Measurements from ENCODE around the gene HMGB1. TPM values are rescaled to one million over a fixed set of nuclear protein-coding genes. Genes with fewer than 3 reads are reported as not detected.
"Not testable (repeated sequence)": the region's sequence is repeated elsewhere in the genome, so short reads cannot be mapped to it uniquely, and the experiment has no call there.

The HMGB1 gene
- total and polyA plus RNA-seq, 5 donors from 2014 or later: 363 to 723 (median 654) TPM

DNA sequence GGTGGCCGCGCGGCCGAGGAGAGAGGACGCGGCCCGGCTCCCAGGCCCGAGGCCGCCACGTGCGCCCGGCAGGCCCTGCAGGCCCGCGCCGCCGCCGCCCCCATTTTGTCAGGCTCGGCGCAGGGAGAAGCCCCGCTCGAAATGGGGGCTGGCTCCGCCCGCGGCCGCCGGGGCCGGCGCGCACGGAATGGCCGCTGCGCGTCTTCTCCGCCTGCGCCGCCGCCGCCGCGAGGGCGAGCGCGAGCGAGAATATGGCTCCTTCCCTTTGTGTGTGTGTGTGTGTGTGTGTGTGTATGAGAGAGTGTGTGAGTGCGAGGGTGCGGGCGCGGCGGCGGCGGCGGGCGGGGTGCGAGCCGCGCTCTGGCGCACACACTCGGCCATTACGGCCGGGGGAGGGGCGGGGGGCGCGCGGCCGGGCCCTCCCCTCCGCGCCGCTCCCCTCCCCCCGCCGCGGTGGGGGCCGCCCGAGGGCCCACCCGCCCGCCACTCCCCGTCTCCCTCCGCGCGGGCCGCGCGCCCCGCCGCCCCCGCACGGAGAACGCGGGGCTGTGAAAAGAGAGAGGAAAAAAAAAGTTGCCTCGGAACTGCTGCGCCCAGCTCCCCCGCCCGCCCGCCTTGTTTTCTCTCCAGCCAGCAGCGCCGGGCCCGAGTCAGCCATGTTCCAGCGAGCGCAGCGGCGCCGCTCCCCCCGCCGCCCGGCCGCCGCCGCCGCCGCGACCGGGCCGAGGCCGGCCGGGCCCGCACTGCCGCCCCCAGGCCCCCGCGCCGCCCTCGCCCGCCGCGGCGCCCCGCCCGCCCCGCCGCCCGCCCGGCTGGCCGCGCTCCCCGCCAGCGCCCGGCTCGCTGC lies 1.0 kb downstream of the HMGB1 start:
- Histone ChIP-seq H3K36me3 (ENCODE audit: control insufficient read depth, insufficient read depth, low read length) (peaks cover 20% of the 10 kb centered on the region), H3K27me3 (ENCODE audit: control insufficient read depth, insufficient read depth, low read length) (no peaks in the 10 kb centered on the region), H3K4me1 (ENCODE audit: control insufficient read depth, insufficient read depth, low read length, poor library complexity, severe bottlenecking) (peaks cover 35% of the 10 kb centered on the region), H3K27ac (ENCODE audit: insufficient read depth, low read length, poor library complexity, severe bottlenecking) (peak overlapping the region; percentile 89), H3K9me3 (ENCODE audit: control insufficient read depth in 2 of 2, low read length in 2 of 2) (no peaks in the 10 kb centered on the region), H3K4me3 (ENCODE audit: low read depth, low read length) (peak overlapping the region; percentile 97)
- Mint-ChIP-seq H3K27me3 (peaks cover 11% of the 10 kb centered on the region), H3K4me3 (peak overlapping the region; percentile 90 to 95 (median 94)), H3K9me3 (peaks cover 0 to 3% (median 0%) of the 10 kb centered on the region in 7 donors), H3K4me1 (peaks cover 15 to 38% (median 27%) of the 10 kb centered on the region in 4 donors), H3K27ac (peak overlapping the region; percentile 95 to 99 (median 98)), H3K36me3 (peaks cover 10% of the 10 kb centered on the region)
- DNase-seq: peak; percentile 72 to 79 (median 74)
- peak; percentile 31 to 32 for ATAC-seq (ENCODE audit: low read depth in 2 of 2)

DNA sequence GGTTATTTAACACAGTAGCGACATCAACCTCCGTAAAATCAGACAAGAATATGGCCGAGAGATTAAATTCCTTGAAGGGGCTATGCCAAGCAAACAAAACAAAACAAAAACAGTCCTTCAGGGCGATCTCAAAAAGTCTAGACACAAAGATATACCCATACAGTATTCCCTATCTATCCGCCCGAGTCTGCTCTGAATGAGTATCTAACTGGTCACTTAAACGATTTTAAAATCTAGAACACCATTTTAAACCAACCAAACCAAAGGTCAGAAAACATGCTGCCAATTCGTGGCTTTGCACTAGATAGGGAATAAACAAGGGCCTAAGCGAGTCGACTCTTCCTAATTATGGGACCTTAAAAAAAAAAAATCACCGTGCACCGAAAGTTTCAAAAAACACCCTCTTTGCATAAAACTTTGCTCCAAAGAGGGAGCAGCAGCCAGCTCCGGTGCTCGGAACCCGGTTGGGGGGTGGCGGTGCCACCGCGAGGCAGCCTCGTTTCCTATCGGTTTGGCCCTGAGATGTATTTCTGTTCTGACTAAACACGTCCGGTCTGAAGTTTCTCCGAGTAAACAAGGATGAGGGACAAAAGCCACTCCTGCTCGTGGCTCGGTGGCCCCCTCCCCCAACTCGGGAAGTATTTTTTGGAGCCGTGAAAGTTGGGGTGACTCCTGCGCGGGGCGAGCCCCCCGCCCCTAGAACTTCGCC lies 1.8 kb downstream of the HMGB1 start:
- DNase-seq (peak; percentile 59 to 87 (median 70)), ATAC-seq (ENCODE audit: low read depth in 2 of 2) (peak in 1 of 2 donors; percentile 9)
- H3K36me3 ChIP-seq (ENCODE audit: control insufficient read depth, insufficient read depth, low read length): peaks cover 22% of the 10 kb centered on the region
- H3K4me3 Mint-ChIP-seq: peak overlapping the region; percentile 90 to 95 (median 94)
- peaks cover 10% of the 10 kb centered on the region for H3K36me3 Mint-ChIP-seq
- peak overlapping the region; percentile 95 to 99 (median 98) for H3K27ac Mint-ChIP-seq
- no peaks in the 10 kb centered on the region for H3K27me3 ChIP-seq (ENCODE audit: control insufficient read depth, insufficient read depth, low read length)
- H3K4me1 Mint-ChIP-seq: peaks cover 22 to 46% (median 34%) of the 10 kb centered on the region in 4 donors
- no peaks in the 10 kb centered on the region for H3K9me3 ChIP-seq (ENCODE audit: control insufficient read depth in 2 of 2, low read length in 2 of 2)
- H3K27me3 Mint-ChIP-seq: peaks cover 11% of the 10 kb centered on the region
- peak overlapping the region; percentile 89 for H3K27ac ChIP-seq (ENCODE audit: insufficient read depth, low read length, poor library complexity, severe bottlenecking)
- H3K4me3 ChIP-seq (ENCODE audit: low read depth, low read length): peak overlapping the region; percentile 97
- peaks cover 41% of the 10 kb centered on the region for H3K4me1 ChIP-seq (ENCODE audit: control insufficient read depth, insufficient read depth, low read length, poor library complexity, severe bottlenecking)
- peaks cover 0 to 3% (median 0%) of the 10 kb centered on the region in 7 donors for H3K9me3 Mint-ChIP-seq

DNA sequence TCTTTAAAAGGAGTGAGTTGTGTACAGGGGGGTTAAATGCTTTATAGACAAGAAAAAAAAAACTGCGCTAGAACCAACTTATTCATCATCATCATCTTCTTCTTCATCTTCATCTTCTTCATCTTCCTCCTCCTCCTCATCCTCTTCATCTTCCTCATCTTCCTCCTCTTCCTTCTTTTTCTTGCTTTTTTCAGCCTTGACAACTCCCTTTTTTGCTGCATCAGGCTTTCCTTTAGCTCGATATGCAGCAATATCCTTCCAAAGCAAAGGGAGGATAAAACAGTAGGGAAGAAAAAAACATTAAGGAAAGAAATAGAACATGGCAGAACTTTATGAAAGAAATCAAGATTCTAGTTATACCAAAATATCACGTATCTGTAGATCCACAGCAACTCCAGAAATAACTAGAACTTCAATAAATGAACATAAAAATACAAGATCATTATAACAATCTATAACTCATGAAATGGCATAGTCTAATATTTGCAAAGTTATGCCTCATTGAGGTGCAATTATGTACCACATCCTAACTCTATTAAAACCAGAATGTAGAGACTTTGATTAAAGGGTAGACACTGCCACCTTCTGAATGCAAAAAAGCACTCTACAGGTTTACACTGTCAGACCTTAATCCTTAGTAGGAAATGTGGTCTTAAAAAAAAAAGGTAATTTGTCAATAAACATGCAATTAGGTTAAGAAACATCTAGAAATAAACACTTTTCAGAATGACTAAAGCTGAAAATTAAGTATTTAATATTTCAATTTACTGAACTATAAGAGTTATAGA lies 4.3 kb downstream of the HMGB1 start:
- H3K27me3 Mint-ChIP-seq: peaks cover 11% of the 10 kb centered on the region
- peak in 2 of 3 donors; percentile 76 to 80 for DNase-seq
- peak; percentile 22 to 29 for ATAC-seq (ENCODE audit: low read depth in 2 of 2)
- Histone ChIP-seq H3K27ac (ENCODE audit: insufficient read depth, low read length, poor library complexity, severe bottlenecking) (peak overlapping the region; percentile 89), H3K4me1 (ENCODE audit: control insufficient read depth, insufficient read depth, low read length, poor library complexity, severe bottlenecking) (peaks cover 42% of the 10 kb centered on the region), H3K36me3 (ENCODE audit: control insufficient read depth, insufficient read depth, low read length) (peaks cover 22% of the 10 kb centered on the region), H3K4me3 (ENCODE audit: low read depth, low read length) (peak overlapping the region; percentile 97)
- peaks cover 16% of the 10 kb centered on the region for H3K36me3 Mint-ChIP-seq
- H3K27me3 ChIP-seq (ENCODE audit: control insufficient read depth, insufficient read depth, low read length); H3K9me3 Mint-ChIP-seq; H3K9me3 ChIP-seq (ENCODE audit: control insufficient read depth in 2 of 2, low read length in 2 of 2): not testable (repeated sequence)
- H3K27ac Mint-ChIP-seq: peak overlapping the region; percentile 84 to 99 (median 90)
- H3K4me1 Mint-ChIP-seq: peaks cover 23 to 47% (median 41%) of the 10 kb centered on the region in 4 donors
- H3K4me3 Mint-ChIP-seq: peak overlapping the region; percentile 74 to 94 (median 79)

DNA sequence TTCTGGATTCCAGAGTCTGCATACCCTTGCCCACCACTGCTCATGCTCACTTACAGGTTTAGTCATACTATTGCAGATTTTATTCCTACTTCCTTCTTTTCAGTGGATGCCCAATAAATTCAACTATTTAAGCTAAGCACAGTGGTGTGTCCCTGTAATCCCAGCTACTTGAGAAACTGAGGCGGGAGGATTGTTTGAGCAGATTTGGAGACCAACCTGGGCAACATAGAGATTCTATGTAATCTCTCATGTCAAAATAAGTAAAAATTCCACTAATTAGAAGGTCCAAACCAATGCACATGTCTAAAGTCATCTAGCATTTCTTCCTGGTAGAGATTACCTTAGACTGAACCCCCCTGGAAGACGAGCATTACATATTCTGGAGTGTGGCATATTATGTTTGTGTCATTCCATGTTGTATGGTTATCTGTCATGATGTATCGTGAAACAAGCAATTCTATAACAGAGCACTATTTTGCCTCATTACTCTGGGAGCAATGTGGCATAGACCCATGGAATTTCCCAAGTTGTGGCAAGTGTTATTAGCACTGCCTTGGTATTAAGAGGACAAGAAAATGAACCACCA lies 8.3 kb downstream of the HMGB1 start:
- Histone ChIP-seq H3K4me1 (ENCODE audit: control insufficient read depth, insufficient read depth, low read length, poor library complexity, severe bottlenecking) (peaks cover 20% of the 10 kb centered on the region), H3K36me3 (ENCODE audit: control insufficient read depth, insufficient read depth, low read length) (peaks cover 14% of the 10 kb centered on the region), H3K27me3 (ENCODE audit: control insufficient read depth, insufficient read depth, low read length) (no peaks in the 10 kb centered on the region), H3K4me3 (ENCODE audit: low read depth, low read length) (no peak overlapping the region), H3K27ac (ENCODE audit: insufficient read depth, low read length, poor library complexity, severe bottlenecking) (no peak overlapping the region), H3K9me3 (ENCODE audit: control insufficient read depth in 2 of 2, low read length in 2 of 2) (no peaks in the 10 kb centered on the region)
- DNase-seq: no peak
- Mint-ChIP-seq H3K9me3 (no peaks in the 10 kb centered on the region), H3K27ac (peak overlapping the region in 1 of 3 donors; percentile 67), H3K36me3 (peaks cover 14% of the 10 kb centered on the region), H3K4me3 (no peak overlapping the region), H3K27me3 (no peaks in the 10 kb centered on the region), H3K4me1 (peaks cover 18 to 40% (median 27%) of the 10 kb centered on the region in 4 donors)
- ATAC-seq (ENCODE audit: low read depth in 2 of 2): no peak

DNA sequence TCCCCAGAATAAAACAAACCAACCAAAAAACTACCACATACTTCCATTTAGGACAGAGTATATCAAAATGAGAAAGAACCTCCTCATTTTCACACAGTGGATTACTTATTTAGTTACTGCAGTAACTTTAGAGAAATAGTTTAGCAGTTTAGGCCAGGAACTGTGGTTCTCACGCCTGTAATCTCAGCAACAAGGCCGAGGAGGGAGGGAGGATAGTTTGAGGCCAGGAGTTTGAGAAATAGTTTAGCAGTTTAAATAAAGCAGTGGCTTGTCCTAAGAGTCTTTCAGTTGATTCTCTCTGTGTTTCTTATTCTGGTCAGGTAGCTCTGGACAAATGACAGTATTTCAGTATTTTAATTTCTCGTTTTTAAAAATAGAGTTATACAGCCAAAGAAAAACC lies 9.4 kb downstream of the HMGB1 start:
- Mint-ChIP-seq H3K36me3 (peaks cover 7% of the 10 kb centered on the region), H3K27ac (peak overlapping the region in 2 of 3 donors; percentile 34 to 67), H3K27me3 (no peaks in the 10 kb centered on the region), H3K4me1 (peaks cover 9 to 29% (median 16%) of the 10 kb centered on the region in 4 donors), H3K9me3 (no peaks in the 10 kb centered on the region), H3K4me3 (peak overlapping the region in 1 of 4 donors; percentile 47)
- peaks cover 3% of the 10 kb centered on the region for H3K36me3 ChIP-seq (ENCODE audit: control insufficient read depth, insufficient read depth, low read length)
- ATAC-seq (ENCODE audit: low read depth in 2 of 2): no peak
- no peak overlapping the region for H3K4me3 ChIP-seq (ENCODE audit: low read depth, low read length)
- no peak overlapping the region for H3K27ac ChIP-seq (ENCODE audit: insufficient read depth, low read length, poor library complexity, severe bottlenecking)
- H3K9me3 ChIP-seq (ENCODE audit: control insufficient read depth in 2 of 2, low read length in 2 of 2): no peaks in the 10 kb centered on the region
- no peaks in the 10 kb centered on the region for H3K27me3 ChIP-seq (ENCODE audit: control insufficient read depth, insufficient read depth, low read length)
- peaks cover 8% of the 10 kb centered on the region for H3K4me1 ChIP-seq (ENCODE audit: control insufficient read depth, insufficient read depth, low read length, poor library complexity, severe bottlenecking)
- no peak for DNase-seq

DNA sequence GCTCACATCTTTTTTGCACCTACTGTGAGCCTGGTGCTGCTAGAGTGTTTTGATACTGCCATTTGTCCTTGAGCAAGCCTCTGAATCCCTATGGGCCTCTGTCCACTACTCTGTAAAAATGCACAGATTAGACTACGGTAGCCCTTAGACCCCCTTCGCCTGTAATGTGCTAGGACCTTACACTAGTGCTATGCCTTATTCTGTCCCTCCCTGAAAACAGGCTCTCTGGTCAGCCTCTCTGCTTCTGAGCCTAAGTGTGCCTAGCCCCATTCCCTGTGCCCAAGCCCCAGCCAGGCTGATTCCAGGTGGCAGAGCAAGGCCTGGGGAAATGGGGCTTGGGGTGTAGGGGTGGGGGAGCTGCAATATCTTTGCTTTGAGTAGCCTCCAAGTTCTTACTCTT lies 10.7 kb downstream of the HMGB1 start:
- ATAC-seq (ENCODE audit: low read depth in 2 of 2): no peak

DNA sequence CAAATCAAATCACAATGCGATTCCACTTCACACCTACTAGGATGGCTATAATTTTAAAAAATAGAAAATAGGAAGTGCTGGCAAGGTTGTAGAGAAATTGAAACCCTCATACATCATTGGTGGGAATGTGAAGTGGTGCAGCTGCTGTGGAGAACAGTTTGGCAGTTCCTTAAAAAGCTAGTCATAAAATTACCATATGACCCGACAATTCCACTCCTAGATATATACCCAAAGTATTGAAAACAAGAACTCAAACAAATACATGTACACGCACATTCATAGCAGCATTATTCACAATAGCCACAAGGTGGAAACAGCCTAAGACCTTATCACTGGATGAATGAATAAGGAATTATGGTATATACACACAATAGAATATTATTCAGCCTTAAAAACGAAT lies 12.0 kb downstream of the HMGB1 start:
- no peak for ATAC-seq (ENCODE audit: low read depth in 2 of 2)
- DNase-seq: peak in 1 of 3 donors; percentile 30

More for the DNA sequence above, 10.7 kb downstream of the HMGB1 start:
- peaks cover 8 to 27% (median 14%) of the 10 kb centered on the region in 4 donors for H3K4me1 Mint-ChIP-seq
- peaks cover 3% of the 10 kb centered on the region for H3K36me3 ChIP-seq (ENCODE audit: control insufficient read depth, insufficient read depth, low read length)
- no peaks in the 10 kb centered on the region for H3K27me3 Mint-ChIP-seq
- no peak for DNase-seq
- no peaks in the 10 kb centered on the region for H3K27me3 ChIP-seq (ENCODE audit: control insufficient read depth, insufficient read depth, low read length)
- peak overlapping the region in 1 of 3 donors; percentile 26 for H3K27ac Mint-ChIP-seq
- H3K4me3 Mint-ChIP-seq: no peak overlapping the region
- no peaks in the 10 kb centered on the region for H3K9me3 ChIP-seq (ENCODE audit: control insufficient read depth in 2 of 2, low read length in 2 of 2)
- peaks cover 5% of the 10 kb centered on the region for H3K36me3 Mint-ChIP-seq
- H3K9me3 Mint-ChIP-seq: no peaks in the 10 kb centered on the region
- peaks cover 7% of the 10 kb centered on the region for H3K4me1 ChIP-seq (ENCODE audit: control insufficient read depth, insufficient read depth, low read length, poor library complexity, severe bottlenecking)
- no peak overlapping the region for H3K4me3 ChIP-seq (ENCODE audit: low read depth, low read length)
- no peak overlapping the region for H3K27ac ChIP-seq (ENCODE audit: insufficient read depth, low read length, poor library complexity, severe bottlenecking)

More for the DNA sequence above, 12.0 kb downstream of the HMGB1 start:
- Mint-ChIP-seq H3K27ac (no peak overlapping the region), H3K4me1 (peaks cover 0 to 17% (median 5%) of the 10 kb centered on the region in 4 donors), H3K36me3 (peaks cover 5% of the 10 kb centered on the region), H3K27me3 (no peaks in the 10 kb centered on the region), H3K4me3 (no peak overlapping the region), H3K9me3 (no peaks in the 10 kb centered on the region)
- H3K4me1 ChIP-seq (ENCODE audit: control insufficient read depth, insufficient read depth, low read length, poor library complexity, severe bottlenecking): no peaks in the 10 kb centered on the region
- H3K27me3 ChIP-seq (ENCODE audit: control insufficient read depth, insufficient read depth, low read length): no peaks in the 10 kb centered on the region
- no peak overlapping the region for H3K4me3 ChIP-seq (ENCODE audit: low read depth, low read length)
- H3K9me3 ChIP-seq (ENCODE audit: control insufficient read depth in 2 of 2, low read length in 2 of 2): no peaks in the 10 kb centered on the region
- no peak overlapping the region for H3K27ac ChIP-seq (ENCODE audit: insufficient read depth, low read length, poor library complexity, severe bottlenecking)
- H3K36me3 ChIP-seq (ENCODE audit: control insufficient read depth, insufficient read depth, low read length): no peaks in the 10 kb centered on the region

Data from CD4-positive, CD25-positive, alpha-beta regulatory T cell (primary cell).